Sigmoid colon (tissue), 7 donors: Measurements from ENCODE around the gene FRYL. TPM values are rescaled to one million over a fixed set of nuclear protein-coding genes. Genes with fewer than 3 reads are reported as not detected.
A peak's percentile ranks its signal among the peaks of the same experiment; 100 is the strongest.
"Not testable (repeated sequence)": the region's sequence is repeated elsewhere in the genome, so short reads cannot be mapped to it uniquely, and the experiment has no call there.

Source experiments
- DNase-seq: peaks from one replicate; pipeline ENCODE4 v3.0.0-alpha.2; 2019
- H3K27ac ChIP-seq, 4 donors: fragments of 200-600 bp; sonication (generic); one replicate each; pipeline ENCODE4 v1.5.1; 2016 to 2019; ENCODE audit warnings: mild to moderate bottlenecking in 1 of 4
- H3K27me3 ChIP-seq, 3 donors: fragments of 200-600 bp; sonication (generic); one replicate each; pipeline ENCODE4 v1.5.1; 2019; ENCODE audit warnings: mild to moderate bottlenecking in 1 of 3
- H3K36me3 ChIP-seq, 4 donors: fragments of 200-600 bp; sonication (generic); one replicate each; pipeline ENCODE4 v1.5.1; 2016 to 2019
- H3K4me1 ChIP-seq, 4 donors: fragments of 200-600 bp; sonication (generic); one replicate each; pipeline ENCODE4 v1.5.1; 2017 to 2019
- H3K4me3 ChIP-seq, 4 donors: fragments of 200-600 bp; sonication (generic); one replicate each; pipeline ENCODE4 v1.5.1; 2017 to 2019; ENCODE audit warnings: mild to moderate bottlenecking in 2 of 4, moderate library complexity in 1 of 4
- H3K9me3 ChIP-seq, 4 donors: fragments of 200-600 bp in 3 of 4; sonication (generic) in 3 of 4; one replicate each; pipeline versions ENCODE4 v1.5.1 to v1.6.1; 2013 to 2019
- EP300 ChIP-seq, 4 donors: sonication (generic); formaldehyde crosslinking; IDR thresholded peaks; one replicate each; pipeline ENCODE4 v1.6.1; 2017; ENCODE audit warnings: antibody characterized with exemption in 4 of 4
- POLR2A ChIP-seq, 2 donors: fragments of 450-650 bp; IDR thresholded peaks; one replicate each; pipeline ENCODE4 v1.6.1; 2016; ENCODE audit warnings: antibody characterized with exemption in 2 of 2, mild to moderate bottlenecking in 2 of 2, moderate library complexity in 2 of 2
- POLR2AphosphoS5 ChIP-seq, 4 donors: sonication (generic); formaldehyde crosslinking; IDR thresholded peaks; one replicate each; pipeline ENCODE4 v1.6.1; 2017; ENCODE audit warnings: antibody characterized with exemption in 4 of 4
- WGBS, 2 donors: extraction: QIAGEN DNeasy Blood & Tissue Kit; methylation state at CpG; one replicate each; pipeline ENCODE4 v1.1.7; 2013; 5-methylcytosine and 5-hydroxymethylcytosine counted together
- intact Hi-C: fragments of 100-400 bp; cut with DNase I; formaldehyde crosslinking; loops from one replicate; pipeline ENCODE4 v1.15.1; 2023
- polyA plus RNA-seq, 3 donors: library from polyadenylated mRNA; stranded (reverse); fragments of 200-250 nt; gene quantifications; one replicate each; pipeline ENCODE4 v1.2.3, GENCODE V29; 2013
- total RNA-seq, 4 donors: library from RNA; depleted of rRNA; stranded (reverse); fragments of >200 nt; gene quantifications; one replicate each; pipeline ENCODE4 v1.1.0, GENCODE V29; 2016
- TF ChIP-seq, protein P1 (sequence below), 4 experiments: fragments of 450-650 bp in 3 of 4; fragments of 200-600 bp in 1 of 4; IDR thresholded peaks; one replicate each; pipeline ENCODE4 v1.5.1; 2016 to 2019; ENCODE audit warnings: antibody characterized with exemption in 4 of 4, mild to moderate bottlenecking in 3 of 4, moderate library complexity in 2 of 4
- donor health status: healthy with polysubstance abuse.
- donor health status: Bipolar disorder and iron deficiency.
- donor health status: healthy.

The FRYL gene
- total and polyA plus RNA-seq, 7 donors = 41.4 to 72.4 (median 55.0) TPM

DNA sequence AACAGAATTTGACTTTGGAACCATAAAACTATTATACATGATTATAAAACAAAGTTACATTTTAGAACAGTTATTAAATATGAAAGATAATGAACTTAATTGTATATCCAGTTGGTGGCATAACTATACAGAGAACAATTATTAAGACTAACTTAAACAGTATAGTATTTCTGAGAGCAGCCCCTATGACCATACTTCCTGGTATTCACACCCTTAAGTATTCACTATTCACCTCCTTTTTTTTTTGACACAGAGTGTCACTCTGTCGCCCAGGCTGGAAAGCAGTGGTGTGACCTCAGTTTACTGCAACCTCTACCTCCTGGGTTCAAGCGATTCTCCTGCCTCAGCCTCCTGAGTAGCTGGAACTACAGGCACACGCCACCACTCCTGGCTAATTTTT is 74.5 kb downstream of the FRYL start:
- Histone ChIP-seq H3K27me3 (no peaks in the 10 kb centered on the region), H3K4me1 (peaks cover 0 to 8% (median 0%) of the 10 kb centered on the region in 4 donors), H3K9me3 (no peaks in the 10 kb centered on the region), H3K27ac (no peak overlapping the region), H3K4me3 (no peak overlapping the region), H3K36me3 (peaks cover 0 to 15% (median 0%) of the 10 kb centered on the region in 4 donors)
- intact Hi-C loops = no loop called here
- DNase-seq = no peak
- 80 to 93% methylated on average over 3 of the region's 3 CpGs for WGBS, 2 donors
- TF ChIP-seq, protein P1, sequence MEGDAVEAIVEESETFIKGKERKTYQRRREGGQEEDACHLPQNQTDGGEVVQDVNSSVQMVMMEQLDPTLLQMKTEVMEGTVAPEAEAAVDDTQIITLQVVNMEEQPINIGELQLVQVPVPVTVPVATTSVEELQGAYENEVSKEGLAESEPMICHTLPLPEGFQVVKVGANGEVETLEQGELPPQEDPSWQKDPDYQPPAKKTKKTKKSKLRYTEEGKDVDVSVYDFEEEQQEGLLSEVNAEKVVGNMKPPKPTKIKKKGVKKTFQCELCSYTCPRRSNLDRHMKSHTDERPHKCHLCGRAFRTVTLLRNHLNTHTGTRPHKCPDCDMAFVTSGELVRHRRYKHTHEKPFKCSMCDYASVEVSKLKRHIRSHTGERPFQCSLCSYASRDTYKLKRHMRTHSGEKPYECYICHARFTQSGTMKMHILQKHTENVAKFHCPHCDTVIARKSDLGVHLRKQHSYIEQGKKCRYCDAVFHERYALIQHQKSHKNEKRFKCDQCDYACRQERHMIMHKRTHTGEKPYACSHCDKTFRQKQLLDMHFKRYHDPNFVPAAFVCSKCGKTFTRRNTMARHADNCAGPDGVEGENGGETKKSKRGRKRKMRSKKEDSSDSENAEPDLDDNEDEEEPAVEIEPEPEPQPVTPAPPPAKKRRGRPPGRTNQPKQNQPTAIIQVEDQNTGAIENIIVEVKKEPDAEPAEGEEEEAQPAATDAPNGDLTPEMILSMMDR (IDR thresholded peaks at IDR 0.05) = no peak
- TF ChIP-seq POLR2AphosphoS5 (IDR thresholded peaks at IDR 0.05) (no peak), EP300 (IDR thresholded peaks at IDR 0.05) (no peak), POLR2A (IDR thresholded peaks at IDR 0.05) (no peak)

- H3K27ac ChIP-seq = no peak overlapping the region
- no peak overlapping the region for H3K4me3 ChIP-seq
- H3K9me3 ChIP-seq = no peaks in the 10 kb centered on the region
- DNase-seq = no peak
- intact Hi-C loops = no loop called here
- peaks cover 0 to 14% (median 8%) of the 10 kb centered on the region in 4 donors for H3K4me1 ChIP-seq
- no peaks in the 10 kb centered on the region for H3K27me3 ChIP-seq
- H3K36me3 ChIP-seq = peaks cover 0 to 7% (median 0%) of the 10 kb centered on the region in 4 donors
- 93% methylated on average over 4 of the region's 4 CpGs for WGBS, 2 donors
- TF ChIP-seq POLR2AphosphoS5 (IDR thresholded peaks at IDR 0.05) (no peak), EP300 (IDR thresholded peaks at IDR 0.05) (no peak), POLR2A (IDR thresholded peaks at IDR 0.05) (no peak)
- TF ChIP-seq, protein P1 (IDR thresholded peaks at IDR 0.05) = no peak
These were observed 75.8 kb downstream of the FRYL start for GRCh38 chr4:48704091-48704802.

- TF ChIP-seq POLR2AphosphoS5 (IDR thresholded peaks at IDR 0.05) = no peak
- no peak for TF ChIP-seq EP300 (IDR thresholded peaks at IDR 0.05)
- TF ChIP-seq, protein P1 (IDR thresholded peaks at IDR 0.05) = no peak
- TF ChIP-seq POLR2A (IDR thresholded peaks at IDR 0.05) = no peak
- no peak overlapping the region for H3K27ac ChIP-seq
- H3K4me3 ChIP-seq = no peak overlapping the region
- DNase-seq = no peak
- no peaks in the 10 kb centered on the region for H3K9me3 ChIP-seq
- intact Hi-C loops = no loop called here
- H3K36me3 ChIP-seq = no peaks in the 10 kb centered on the region
- no peaks in the 10 kb centered on the region for H3K27me3 ChIP-seq
- WGBS, 2 donors = 19 to 64% methylated on average over 1 of the region's 1 CpG
- H3K4me1 ChIP-seq = peaks cover 0 to 24% (median 15%) of the 10 kb centered on the region in 4 donors
These were observed 80.6 kb downstream of the FRYL start for GRCh38 chr4:48699475-48699874.

DNA sequence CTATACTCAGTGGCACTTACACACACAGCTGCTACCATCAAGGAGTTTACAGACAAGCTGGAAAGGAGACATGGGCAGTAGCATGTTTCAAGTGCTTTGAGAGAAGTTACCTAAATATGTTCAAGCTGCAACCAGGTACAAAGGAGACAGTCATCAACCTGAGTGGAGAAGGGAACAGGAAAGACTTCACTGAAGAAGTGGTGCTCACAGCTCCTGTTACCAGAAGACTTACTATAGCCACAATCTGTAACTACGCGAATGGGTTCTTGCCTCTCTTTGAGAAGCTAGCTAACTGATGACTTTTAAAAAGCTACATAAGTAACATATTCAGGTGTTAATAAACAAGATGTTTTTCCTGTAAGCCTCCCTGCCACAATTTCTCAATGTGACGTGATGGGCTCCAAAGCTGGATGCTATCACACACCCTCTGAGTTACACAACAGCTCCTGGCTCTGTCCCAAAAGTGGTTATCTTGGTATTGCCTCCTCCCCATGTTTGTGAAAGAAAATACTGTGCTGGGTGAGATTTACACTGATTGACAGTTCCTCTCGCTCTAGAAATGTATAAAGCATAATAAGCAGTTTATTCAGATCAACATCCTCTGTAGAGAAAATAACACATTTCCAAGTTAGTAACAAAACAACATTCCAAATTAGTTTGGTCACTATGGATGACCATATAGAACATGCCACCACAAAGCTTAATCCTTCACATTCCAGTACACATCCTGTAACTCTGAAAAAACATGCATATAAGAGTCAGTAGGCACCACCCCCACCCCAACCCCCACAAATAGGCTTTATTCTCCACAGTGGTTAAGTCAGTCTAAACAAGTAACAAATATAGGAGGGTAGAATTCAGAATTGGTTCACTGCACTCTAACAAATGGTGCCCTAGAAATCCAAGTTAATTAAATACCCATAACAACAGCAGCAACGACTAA is 81.8 kb downstream of the FRYL start:
- peak; percentile 73 for DNase-seq
- no peak overlapping the region for H3K27ac ChIP-seq
- H3K27me3 ChIP-seq = no peaks in the 10 kb centered on the region
- H3K4me3 ChIP-seq = no peak overlapping the region
- intact Hi-C loops = no loop called here
- TF ChIP-seq EP300 (IDR thresholded peaks at IDR 0.05) (no peak), POLR2AphosphoS5 (IDR thresholded peaks at IDR 0.05) (no peak), POLR2A (IDR thresholded peaks at IDR 0.05) (no peak)
- TF ChIP-seq, protein P1 (IDR thresholded peaks at IDR 0.05) = no peak
- peaks cover 0 to 24% (median 15%) of the 10 kb centered on the region in 4 donors for H3K4me1 ChIP-seq
- 40 to 63% methylated on average over 5 of the region's 5 CpGs for WGBS, 2 donors
- no peaks in the 10 kb centered on the region for H3K36me3 ChIP-seq
- H3K9me3 ChIP-seq = no peaks in the 10 kb centered on the region

GRCh38 chr4:48697516-48697915 is 82.6 kb downstream of the FRYL start:
- H3K9me3 ChIP-seq, H3K27ac ChIP-seq, intact Hi-C loops, H3K36me3 ChIP-seq, H3K4me3 ChIP-seq, H3K27me3 ChIP-seq, DNase-seq: not testable (repeated sequence)
- peaks cover 0 to 31% (median 17%) of the 10 kb centered on the region in 4 donors for H3K4me1 ChIP-seq
- WGBS, 2 donors = 95% methylated on average over 6 of the region's 6 CpGs
